IMR-90 (cell line): Measurements from ENCODE around the gene CRYBG3. TPM values are rescaled to one million over a fixed set of nuclear protein-coding genes. Genes with fewer than 3 reads are reported as not detected.

Source experiments
- ATAC-seq: fragments of 200-7000 bp; cut with Tn5 transposase; 2 replicates; pipeline ENCODE4 v1.9.1; 2020; ENCODE audit warnings: low read depth, mild to moderate bottlenecking, moderate library complexity
- BruUV-seq: library from RNA; stranded (reverse); fragments of 400-500 nt; replicated peaks from 2 replicates; lab custom pipeline; 2021; lab: Mats Ljungman, UMichigan
- CTCF ChIA-PET: fragments of 300-600 bp; formaldehyde crosslinking; extraction: SDS; loops from one replicate; lab custom pipeline; 2021; ENCODE audit warnings: antibody characterized with exemption; lab: Yijun Ruan, JAX
- POLR2A ChIA-PET: fragments of 300-600 bp; sonication (Branson Sonifier 250); formaldehyde crosslinking; loops from one replicate; lab custom pipeline; 2022; ENCODE audit warnings: antibody characterized with exemption; ENCODE audit not compliant: unreplicated experiment; lab: Charles Lee
- DNase-seq: peaks from one replicate; pipeline ENCODE4 v3.0.0; 2013
- H2AFZ ChIP-seq: replicated peaks from 2 replicates; pipeline ENCODE3; 2013; ENCODE audit warnings: low read length, mild to moderate bottlenecking; ENCODE audit not compliant: poor library complexity
- H2AK5ac ChIP-seq: 2 replicates; pipeline ENCODE4 v1.6.1; 2013; ENCODE audit warnings: low read depth, low read length, inconsistent platforms
- H2AK9ac ChIP-seq: replicated peaks from 2 replicates; pipeline ENCODE3; 2013; ENCODE audit warnings: mild to moderate bottlenecking, low read depth, low read length, moderate library complexity; ENCODE audit not compliant: poor library complexity
- H2BK120ac ChIP-seq: 2 replicates; pipeline ENCODE4 v1.6.1; 2013; ENCODE audit warnings: low read depth, low read length, inconsistent platforms
- H2BK15ac ChIP-seq: 3 replicates; pipeline ENCODE4 v1.6.1; 2013; ENCODE audit warnings: low read depth, low read length, inconsistent platforms
- H2BK20ac ChIP-seq: 2 replicates; pipeline ENCODE4 v1.6.1; 2013; ENCODE audit warnings: low read depth, mild to moderate bottlenecking, inconsistent platforms, low read length, moderate library complexity
- H2BK5ac ChIP-seq: 2 replicates; pipeline ENCODE4 v1.6.1; 2013; ENCODE audit warnings: mild to moderate bottlenecking, low read depth, low read length, inconsistent platforms; ENCODE audit not compliant: poor library complexity, severe bottlenecking
- H3K14ac ChIP-seq: replicated peaks from 2 replicates; pipeline ENCODE4 v1.6.1; 2013; ENCODE audit warnings: low read depth, low read length, inconsistent platforms
- H3K18ac ChIP-seq: 2 replicates; pipeline ENCODE4 v1.6.1; 2013; ENCODE audit warnings: low read depth, low read length, control low read depth
- H3K23ac ChIP-seq: 2 replicates; pipeline ENCODE4 v1.6.1; 2013; ENCODE audit warnings: low read depth, low read length, inconsistent platforms
- H3K27ac ChIP-seq: 2 replicates; pipeline ENCODE4 v1.5.1; 2013; ENCODE audit warnings: mild to moderate bottlenecking, control low read depth, low read length; ENCODE audit not compliant: insufficient read depth
- H3K27me3 ChIP-seq: 2 replicates; pipeline ENCODE4 v1.6.1; 2013; ENCODE audit warnings: low read length; ENCODE audit not compliant: control insufficient read depth, insufficient read depth
- H3K36me3 ChIP-seq: 2 replicates; pipeline ENCODE4 v1.6.1; 2013; ENCODE audit warnings: low read length, mixed read lengths; ENCODE audit not compliant: control insufficient read depth, insufficient read depth
- H3K4ac ChIP-seq: 2 replicates; pipeline ENCODE4 v1.6.1; 2013; ENCODE audit warnings: low read depth, low read length, inconsistent platforms
- H3K4me1 ChIP-seq: 2 replicates; pipeline ENCODE4 v1.6.1; 2013; ENCODE audit warnings: low read length, mixed read lengths; ENCODE audit not compliant: control insufficient read depth, insufficient read depth
- H3K4me2 ChIP-seq: 2 replicates; pipeline ENCODE4 v1.6.1; 2013; ENCODE audit warnings: low read depth, mild to moderate bottlenecking, control low read depth, low read length, moderate library complexity
- H3K4me3 ChIP-seq: 2 replicates; pipeline ENCODE4 v1.5.1; 2013; ENCODE audit warnings: low read depth, mild to moderate bottlenecking, control low read depth, low read length, moderate library complexity; ENCODE audit not compliant: insufficient read depth
- H3K56ac ChIP-seq: 2 replicates; pipeline ENCODE4 v1.6.1; 2013; ENCODE audit warnings: low read length, inconsistent platforms; ENCODE audit not compliant: insufficient read depth; ENCODE audit errors: extremely low read depth
- H3K79me1 ChIP-seq, 2 experiments: 2 replicates each; pipeline ENCODE4 v1.6.1; 2013; ENCODE audit warnings: low read length in 2 of 2, inconsistent platforms in 1 of 2, low read depth in 1 of 2
- H3K9ac ChIP-seq: 2 replicates; pipeline ENCODE4 v1.6.1; 2013; ENCODE audit warnings: low read depth, low read length, control low read depth
- H3K9me1 ChIP-seq: 2 replicates; pipeline ENCODE4 v1.6.1; 2013; ENCODE audit warnings: low read length, inconsistent platforms; ENCODE audit not compliant: insufficient read depth
- H3K9me3 ChIP-seq: 2 replicates; pipeline ENCODE4 v1.6.1; 2013; ENCODE audit warnings: low read length; ENCODE audit not compliant: control insufficient read depth, insufficient read depth
- H4K20me1 ChIP-seq: 2 replicates; pipeline ENCODE4 v1.6.1; 2013; ENCODE audit warnings: low read length, inconsistent platforms; ENCODE audit not compliant: insufficient read depth
- H4K5ac ChIP-seq: 2 replicates; pipeline ENCODE4 v1.6.1; 2013; ENCODE audit warnings: mild to moderate bottlenecking, low read depth, low read length, control low read depth
- H4K8ac ChIP-seq, 2 experiments: 2 replicates each; pipeline ENCODE4 v1.6.1; 2013; ENCODE audit warnings: low read depth in 2 of 2, low read length in 2 of 2, control low read depth in 1 of 2, inconsistent platforms in 1 of 2
- H4K91ac ChIP-seq: 2 replicates; pipeline ENCODE4 v1.6.1; 2013; ENCODE audit warnings: low read depth, low read length, inconsistent platforms; ENCODE audit not compliant: insufficient read depth
- ELK1 ChIP-seq: fragments of 150-350 bp; IDR thresholded peaks from 2 replicates; pipeline ENCODE4 v1.6.1; 2016; ENCODE audit warnings: low read depth, mild to moderate bottlenecking, low read length, moderate library complexity, borderline replicate concordance
- SMC3 ChIP-seq: fragments of 150-350 bp; IDR thresholded peaks from 2 replicates; pipeline ENCODE4 v1.6.1; 2016; ENCODE audit warnings: low read depth, mild to moderate bottlenecking, antibody characterized with exemption, low read length, moderate library complexity
- WGBS, 2 experiments: methylation state at CpG; one replicate each; pipeline versions ENCODE4 v1.1.5 to v1.1.7; 2013; ENCODE audit warnings: missing lambda C conversion rate in 2 of 2; ENCODE audit not compliant: insufficient read length in 1 of 2; ENCODE audit errors: extremely low coverage in 2 of 2; 5-methylcytosine and 5-hydroxymethylcytosine counted together
- dilution Hi-C: fragments of 300-500 bp; cut with HindIII; formaldehyde crosslinking; loops from one replicate; pipeline ENCODE4 v1.14.3; 2018; ENCODE audit warnings: low sequenced_read_pairs; ENCODE audit not compliant: unreplicated experiment
- in situ Hi-C: fragments of 300-500 bp; cut with MboI; formaldehyde crosslinking; loops from 3 replicates; pipeline ENCODE4 v1.14.3; 2019; ENCODE audit warnings: low sequenced_read_pairs, inconsistent platforms, mixed read lengths
- intact Hi-C: fragments of 100-400 bp; cut with micrococcal nuclease; formaldehyde crosslinking; loops from 2 replicates; pipeline ENCODE4 v1.10.0; 2022
- polyA plus RNA-seq, 3 experiments: library from polyadenylated mRNA; depleted of rRNA; stranded (reverse); fragments of >200 nt; gene quantifications; 2 replicates each; pipeline ENCODE4 v1.2.3, GENCODE V29; 2012; ENCODE audit warnings: low replicate concordance in 1 of 3
- total RNA-seq: library from RNA; depleted of rRNA; stranded (reverse); fragments of >200 nt; gene quantifications from 2 replicates; pipeline ENCODE4 v1.2.3, GENCODE V29; 2012

The CRYBG3 gene
- total and polyA plus RNA-seq, 2 of the 4 experiments (the other 2 are of a cell fraction) = 4.9 to 26.2 TPM

DNA sequence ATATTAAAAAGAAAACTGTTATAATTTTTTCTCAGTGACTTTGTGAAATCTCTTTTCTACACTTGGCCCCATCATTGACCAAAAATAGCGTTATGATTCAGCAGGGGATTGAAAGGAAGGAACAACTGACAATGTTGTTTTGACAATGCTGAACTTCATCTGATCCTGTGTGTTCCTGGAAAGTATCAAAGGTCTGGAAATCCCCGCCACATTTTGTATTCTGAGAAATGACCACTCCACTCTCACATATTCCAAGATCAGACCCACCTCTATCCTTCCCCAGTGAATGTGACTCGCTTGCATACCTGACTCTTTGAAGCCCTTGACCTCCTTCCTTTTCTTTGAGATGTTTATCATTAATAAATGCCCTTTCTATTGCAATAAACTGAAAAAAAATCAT, 160.1 kb downstream of the CRYBG3 start:
- no TSS peak for BruUV-seq
- Histone ChIP-seq H4K8ac (no peak overlapping the region), H3K27ac (peak overlapping the region; percentile 39; the same call in 1 of the 2 replicates), H3K27me3 (peaks cover 4% of the 10 kb centered on the region), H3K4ac (no peak overlapping the region), H3K4me3 (no peak overlapping the region), H3K18ac (no peak overlapping the region; the same call in 1 of the 2 replicates), H3K14ac (no peak overlapping the region), H3K9ac (no peak overlapping the region), H3K4me2 (peak overlapping the region; percentile 35; the same call in 1 of the 2 replicates), H3K36me3 (no peaks in the 10 kb centered on the region), H2BK5ac (no peak overlapping the region), H3K9me3 (no peaks in the 10 kb centered on the region), H4K20me1 (no peaks in the 10 kb centered on the region), H2AK9ac (no peak overlapping the region), H3K9me1 (0 out of 2 replicates have a peak, but pooled peaks cover 2% of the 10 kb centered on the region), H2BK20ac (no peak overlapping the region), H3K23ac (no peak overlapping the region), H2BK120ac (no peak overlapping the region), H2AFZ (no peak overlapping the region), H3K79me1 (no peaks in the 10 kb centered on the region), H4K5ac (no peak overlapping the region), H3K4me1 (peaks cover 4% of the 10 kb centered on the region; the same call in 1 of the 2 replicates), H4K91ac (no peak overlapping the region), H2BK15ac (no peak overlapping the region), H2AK5ac (no peak overlapping the region), H3K56ac (no peak overlapping the region)
- DNase-seq (peak; percentile 21), ATAC-seq (no peak)
- CTCF ChIA-PET = no interaction called here
- POLR2A ChIA-PET = no interaction called here
- in situ Hi-C loops = no loop called here
- WGBS, 2 experiments = no CpG with 5 or more reads among the region's 3 CpGs
- intact Hi-C loops = no loop called here
- TF ChIP-seq SMC3 (no peak), ELK1 (no peak)
- dilution Hi-C loops = no loop called here
